NCI-H345 (cell line): ENCODE data around the gene SAG.
A peak's percentile ranks its signal among the peaks of the same experiment; 100 is the strongest.

Experiments
- DNase-seq: peaks from one replicate; lab custom pipeline; 2025; lab: John Stamatoyannopoulos, UW

SAG gene

GRCh38 chr2:233289648-233290047 is 18.0 kb upstream of the SAG start:
- peak; percentile 22 for DNase-seq

- DNase-seq: peak; percentile 74
Observed at GRCh38 chr2:233290051-233290845, 17.4 kb upstream of the SAG start.

- DNase-seq: no peak
Observed at GRCh38 chr2:233295891-233296290, 11.7 kb upstream of the SAG start.

- DNase-seq: peak; percentile 31
Observed at GRCh38 chr2:233297076-233297475, 10.5 kb upstream of the SAG start.

- no peak for DNase-seq
Observed at GRCh38 chr2:233300401-233300800, 7.2 kb upstream of the SAG start.

- DNase-seq: no peak
Observed at GRCh38 chr2:233301248-233301647, 6.4 kb upstream of the SAG start.

- DNase-seq: no peak
Observed at GRCh38 chr2:233301811-233302210, 5.8 kb upstream of the SAG start.

- no peak for DNase-seq
Observed at GRCh38 chr2:233303252-233303651, 4.4 kb upstream of the SAG start.

GRCh38 chr2:233311241-233311926 is 3.8 kb downstream of the SAG start:
- no peak for DNase-seq

- DNase-seq: no peak
Observed at GRCh38 chr2:233312874-233313273, 5.3 kb downstream of the SAG start.

- DNase-seq: no peak
Observed at GRCh38 chr2:233314180-233314925, 6.7 kb downstream of the SAG start.

GRCh38 chr2:233317196-233317943 is 9.8 kb downstream of the SAG start:
- DNase-seq: no peak

- DNase-seq: no peak
Observed at GRCh38 chr2:233319256-233319655, 11.6 kb downstream of the SAG start.

- no peak for DNase-seq
Observed at GRCh38 chr2:233320470-233320869, 12.9 kb downstream of the SAG start.

- no peak for DNase-seq
Observed at GRCh38 chr2:233321166-233321565, 13.6 kb downstream of the SAG start.

GRCh38 chr2:233323851-233324250 is 16.2 kb downstream of the SAG start:
- DNase-seq: no peak

GRCh38 chr2:233325256-233325655 is 17.6 kb downstream of the SAG start:
- DNase-seq: no peak

GRCh38 chr2:233325814-233326213 is 18.2 kb downstream of the SAG start:
- DNase-seq: no peak

GRCh38 chr2:233326500-233326899 is 18.9 kb downstream of the SAG start:
- no peak for DNase-seq

GRCh38 chr2:233328922-233329321 is 21.3 kb downstream of the SAG start:
- DNase-seq: no peak

- peak; percentile 93 for DNase-seq
Observed at GRCh38 chr2:233329489-233330135, 22.0 kb downstream of the SAG start.

GRCh38 chr2:233331536-233331935 is 23.9 kb downstream of the SAG start:
- no peak for DNase-seq
